DLD1 (cell line): ENCODE data around the gene OR5AK2.
"Not testable (repeated sequence)": the region's sequence is repeated elsewhere in the genome, so short reads cannot be mapped to it uniquely, and the experiment has no call there.

Experiments
- in situ Hi-C: cut with HindIII; loops from 2 replicates; pipeline ENCODE4 v1.10.0; 2017; ENCODE audit warnings: low sequenced_read_pairs

The OR5AK2 gene

GRCh38 chr11:56988614-56989013, at the start of gene OR5AK2:
Gene OR5AK2 (plus strand): TSS chr11:56988914. CDS start chr11:56988914, 0 bp downstream.
- in situ Hi-C loops: no loop called here

- in situ Hi-C loops: not testable (repeated sequence)
These were observed 43.2 kb upstream of the OR5AK2 start for GRCh38 chr11:56945526-56945925.

- in situ Hi-C loops: no loop called here
These were observed 39.7 kb upstream of the OR5AK2 start for GRCh38 chr11:56948991-56949515.

- in situ Hi-C loops: no loop called here
These were observed 38.2 kb upstream of the OR5AK2 start for GRCh38 chr11:56950510-56950909.

- in situ Hi-C loops: not testable (repeated sequence)
These were observed 34.8 kb upstream of the OR5AK2 start for GRCh38 chr11:56953907-56954306.

- in situ Hi-C loops: no loop called here
These were observed 27.1 kb upstream of the OR5AK2 start for GRCh38 chr11:56961609-56962008.

GRCh38 chr11:56967726-56968125, 21.0 kb upstream of the OR5AK2 start:
- in situ Hi-C loops: no loop called here

- in situ Hi-C loops: no loop called here
These were observed 20.2 kb upstream of the OR5AK2 start for GRCh38 chr11:56968524-56968923.

GRCh38 chr11:56977314-56977713, 11.4 kb upstream of the OR5AK2 start:
- in situ Hi-C loops: no loop called here

GRCh38 chr11:56990702-56991101, 2.0 kb downstream of the OR5AK2 start:
- in situ Hi-C loops: no loop called here

- in situ Hi-C loops: no loop called here
These were observed 5.8 kb downstream of the OR5AK2 start for GRCh38 chr11:56994532-56994931.

GRCh38 chr11:57001674-57002401, 13.1 kb downstream of the OR5AK2 start:
- in situ Hi-C loops: no loop called here

GRCh38 chr11:57008373-57008772, 19.7 kb downstream of the OR5AK2 start:
- in situ Hi-C loops: no loop called here

- in situ Hi-C loops: no loop called here
These were observed 27.0 kb downstream of the OR5AK2 start for GRCh38 chr11:57015679-57016078.

- in situ Hi-C loops: no loop called here
These were observed 42.8 kb downstream of the OR5AK2 start for GRCh38 chr11:57031556-57031955.
